Parathyroid adenoma (tissue), 2 donors: ENCODE results near the gene CPEB4.

Source experiments
- H2AFZ ChIP-seq: fragments of 300-600 bp; sonication (generic); one replicate; pipeline ENCODE4 v1.7.0; 2017; ENCODE audit warnings: antibody characterized with exemption, mild to moderate bottlenecking
- H3K27ac ChIP-seq: fragments of 300-600 bp; sonication (generic); one replicate; pipeline ENCODE4 v1.7.0; 2017
- H3K27me3 ChIP-seq: fragments of 300-600 bp; sonication (generic); one replicate; pipeline ENCODE4 v1.7.0; 2017; ENCODE audit warnings: low read length; ENCODE audit not compliant: control insufficient read depth, insufficient read depth
- H3K36me3 ChIP-seq: fragments of 300-600 bp; sonication (generic); one replicate; pipeline ENCODE4 v1.7.0; 2017; ENCODE audit warnings: low read length; ENCODE audit not compliant: control insufficient read depth, insufficient read depth
- H3K4me1 ChIP-seq: fragments of 300-600 bp; sonication (generic); one replicate; pipeline ENCODE4 v1.7.0; 2017; ENCODE audit warnings: control low read depth
- H3K4me2 ChIP-seq: fragments of 300-600 bp; sonication (generic); one replicate; pipeline ENCODE4 v1.7.0; 2017; ENCODE audit warnings: low read length
- H3K4me3 ChIP-seq: fragments of 300-600 bp; sonication (generic); one replicate; pipeline ENCODE4 v1.7.0; 2017; ENCODE audit warnings: low read depth, low read length
- H3K79me2 ChIP-seq: fragments of 300-600 bp; sonication (generic); one replicate; pipeline ENCODE4 v1.7.0; 2017; ENCODE audit warnings: control low read depth
- H3K9ac ChIP-seq: fragments of 300-600 bp; sonication (generic); one replicate; pipeline ENCODE4 v1.7.0; 2017; ENCODE audit warnings: mild to moderate bottlenecking
- H3K9me3 ChIP-seq: fragments of 300-600 bp; sonication (generic); one replicate; pipeline ENCODE4 v1.7.0; 2017; ENCODE audit warnings: low read length; ENCODE audit not compliant: control insufficient read depth
- TF ChIP-seq, protein P1 (sequence below): fragments of 300-600 bp; sonication (generic); IDR thresholded peaks from one replicate; pipeline ENCODE4 v1.7.0; 2017; ENCODE audit warnings: antibody characterized with exemption, mild to moderate bottlenecking
- donor health status: primary hyperparathyroidism.

The CPEB4 gene

GRCh38 chr5:173855162-173855994, 32.8 kb upstream of the CPEB4 start:
- H3K4me3 ChIP-seq, result no peak overlapping the region
- H3K36me3 ChIP-seq, result no peaks in the 10 kb centered on the region
- no peaks in the 10 kb centered on the region for H3K9me3 ChIP-seq
- H2AFZ ChIP-seq, result peak overlapping the region; percentile 30
- H3K9ac ChIP-seq, result no peak overlapping the region
- no peak overlapping the region for H3K4me2 ChIP-seq
- TF ChIP-seq, protein P1, sequence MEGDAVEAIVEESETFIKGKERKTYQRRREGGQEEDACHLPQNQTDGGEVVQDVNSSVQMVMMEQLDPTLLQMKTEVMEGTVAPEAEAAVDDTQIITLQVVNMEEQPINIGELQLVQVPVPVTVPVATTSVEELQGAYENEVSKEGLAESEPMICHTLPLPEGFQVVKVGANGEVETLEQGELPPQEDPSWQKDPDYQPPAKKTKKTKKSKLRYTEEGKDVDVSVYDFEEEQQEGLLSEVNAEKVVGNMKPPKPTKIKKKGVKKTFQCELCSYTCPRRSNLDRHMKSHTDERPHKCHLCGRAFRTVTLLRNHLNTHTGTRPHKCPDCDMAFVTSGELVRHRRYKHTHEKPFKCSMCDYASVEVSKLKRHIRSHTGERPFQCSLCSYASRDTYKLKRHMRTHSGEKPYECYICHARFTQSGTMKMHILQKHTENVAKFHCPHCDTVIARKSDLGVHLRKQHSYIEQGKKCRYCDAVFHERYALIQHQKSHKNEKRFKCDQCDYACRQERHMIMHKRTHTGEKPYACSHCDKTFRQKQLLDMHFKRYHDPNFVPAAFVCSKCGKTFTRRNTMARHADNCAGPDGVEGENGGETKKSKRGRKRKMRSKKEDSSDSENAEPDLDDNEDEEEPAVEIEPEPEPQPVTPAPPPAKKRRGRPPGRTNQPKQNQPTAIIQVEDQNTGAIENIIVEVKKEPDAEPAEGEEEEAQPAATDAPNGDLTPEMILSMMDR, result no peak
- no peaks in the 10 kb centered on the region for H3K27me3 ChIP-seq
- peaks cover 39% of the 10 kb centered on the region for H3K4me1 ChIP-seq
- no peaks in the 10 kb centered on the region for H3K79me2 ChIP-seq
- no peak overlapping the region for H3K27ac ChIP-seq

GRCh38 chr5:173855995-173856656, 32.0 kb upstream of the CPEB4 start:
- Histone ChIP-seq H3K4me1 (peaks cover 41% of the 10 kb centered on the region), H2AFZ (peak overlapping the region; percentile 30), H3K79me2 (no peaks in the 10 kb centered on the region), H3K27me3 (no peaks in the 10 kb centered on the region), H3K9ac (no peak overlapping the region), H3K36me3 (no peaks in the 10 kb centered on the region), H3K9me3 (no peaks in the 10 kb centered on the region), H3K27ac (no peak overlapping the region), H3K4me3 (no peak overlapping the region), H3K4me2 (no peak overlapping the region)
- TF ChIP-seq, protein P1, result no peak

- H3K79me2 ChIP-seq, result no peaks in the 10 kb centered on the region
- no peaks in the 10 kb centered on the region for H3K27me3 ChIP-seq
- no peaks in the 10 kb centered on the region for H3K9me3 ChIP-seq
- H3K4me3 ChIP-seq, result no peak overlapping the region
- no peak overlapping the region for H2AFZ ChIP-seq
- H3K4me1 ChIP-seq, result peaks cover 41% of the 10 kb centered on the region
- no peak overlapping the region for H3K4me2 ChIP-seq
- TF ChIP-seq, protein P1, result no peak
- no peaks in the 10 kb centered on the region for H3K36me3 ChIP-seq
- no peak overlapping the region for H3K27ac ChIP-seq
- H3K9ac ChIP-seq, result no peak overlapping the region
Measured at GRCh38 chr5:173857234-173857633, 30.9 kb upstream of the CPEB4 start.

DNA sequence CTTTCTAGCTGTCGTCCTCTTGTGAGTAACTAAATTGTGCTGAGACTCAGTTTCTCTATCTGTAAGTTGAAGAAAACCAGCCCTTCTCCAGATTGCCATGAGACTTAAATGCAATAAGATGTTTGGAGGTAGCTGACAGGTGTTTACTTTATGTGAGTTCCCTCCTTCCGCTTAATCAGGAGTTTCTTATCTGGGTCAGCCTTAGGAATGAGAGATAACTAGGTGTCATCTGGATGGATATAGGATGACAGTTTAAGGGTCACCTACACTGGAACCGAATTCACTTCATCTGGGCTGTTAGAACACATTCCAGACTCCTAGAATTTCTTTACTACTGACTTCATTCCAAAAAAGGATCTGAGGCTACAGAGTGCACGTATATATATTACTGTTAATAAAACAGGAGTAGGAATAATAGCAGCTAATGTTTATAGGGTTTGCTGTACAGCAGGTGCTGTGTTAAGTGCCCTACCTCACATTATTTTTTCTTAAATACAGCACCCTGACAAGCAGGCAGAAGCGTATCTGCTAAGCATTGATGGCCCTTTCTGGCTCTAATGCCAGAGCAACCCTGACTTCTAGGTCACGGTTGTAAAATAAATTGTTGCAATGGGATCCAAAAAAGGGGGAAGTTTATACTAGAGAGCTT, 30.0 kb upstream of the CPEB4 start:
- H3K9me3 ChIP-seq, result no peaks in the 10 kb centered on the region
- no peak overlapping the region for H3K9ac ChIP-seq
- no peaks in the 10 kb centered on the region for H3K36me3 ChIP-seq
- H3K27ac ChIP-seq, result peak overlapping the region; percentile 86
- no peaks in the 10 kb centered on the region for H3K79me2 ChIP-seq
- H3K4me1 ChIP-seq, result peaks cover 41% of the 10 kb centered on the region
- peak overlapping the region; percentile 53 for H3K4me2 ChIP-seq
- peak overlapping the region; percentile 22 for H3K4me3 ChIP-seq
- TF ChIP-seq, protein P1, result no peak
- H3K27me3 ChIP-seq, result no peaks in the 10 kb centered on the region
- no peak overlapping the region for H2AFZ ChIP-seq
